ENCODE results near the gene CDH23. TPM values are rescaled to one million over a fixed set of nuclear protein-coding genes. Genes with fewer than 3 reads are reported as not detected.

Gene CDH23
- total and polyA plus RNA-seq, 8 donors = 3.4 to 64.6 (median 9.9) TPM

DNA sequence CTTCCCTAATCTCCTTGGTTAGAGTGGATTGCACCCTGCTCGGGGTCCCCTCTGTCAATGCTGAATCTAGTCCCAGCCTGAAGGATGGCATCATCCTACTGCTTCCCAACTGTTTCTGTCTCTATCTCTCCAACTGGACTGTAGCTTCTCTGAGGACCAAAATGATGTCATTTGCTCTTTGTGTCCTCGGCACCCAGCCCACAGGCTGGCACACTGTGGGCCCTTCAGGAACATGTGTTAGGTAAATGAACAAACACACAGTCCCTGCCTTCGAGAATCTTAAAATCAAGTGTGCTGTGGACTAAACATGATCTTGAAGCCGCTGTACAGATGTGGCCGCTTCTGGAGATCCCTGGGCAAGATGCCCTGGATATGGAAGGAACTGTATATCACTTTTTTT is 5.0 kb upstream of the CDH23 start:
- Histone ChIP-seq H3K27me3 (no peaks in the 10 kb centered on the region), H3K36me3 (no peaks in the 10 kb centered on the region), H3K9me3 (no peaks in the 10 kb centered on the region), H3K27ac (no peak overlapping the region), H3K4me1 (no peaks in the 10 kb centered on the region), H3K4me3 (no peak overlapping the region)
- TF ChIP-seq, protein P1, sequence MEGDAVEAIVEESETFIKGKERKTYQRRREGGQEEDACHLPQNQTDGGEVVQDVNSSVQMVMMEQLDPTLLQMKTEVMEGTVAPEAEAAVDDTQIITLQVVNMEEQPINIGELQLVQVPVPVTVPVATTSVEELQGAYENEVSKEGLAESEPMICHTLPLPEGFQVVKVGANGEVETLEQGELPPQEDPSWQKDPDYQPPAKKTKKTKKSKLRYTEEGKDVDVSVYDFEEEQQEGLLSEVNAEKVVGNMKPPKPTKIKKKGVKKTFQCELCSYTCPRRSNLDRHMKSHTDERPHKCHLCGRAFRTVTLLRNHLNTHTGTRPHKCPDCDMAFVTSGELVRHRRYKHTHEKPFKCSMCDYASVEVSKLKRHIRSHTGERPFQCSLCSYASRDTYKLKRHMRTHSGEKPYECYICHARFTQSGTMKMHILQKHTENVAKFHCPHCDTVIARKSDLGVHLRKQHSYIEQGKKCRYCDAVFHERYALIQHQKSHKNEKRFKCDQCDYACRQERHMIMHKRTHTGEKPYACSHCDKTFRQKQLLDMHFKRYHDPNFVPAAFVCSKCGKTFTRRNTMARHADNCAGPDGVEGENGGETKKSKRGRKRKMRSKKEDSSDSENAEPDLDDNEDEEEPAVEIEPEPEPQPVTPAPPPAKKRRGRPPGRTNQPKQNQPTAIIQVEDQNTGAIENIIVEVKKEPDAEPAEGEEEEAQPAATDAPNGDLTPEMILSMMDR (IDR thresholded peaks at IDR 0.05) = no peak
- FAIRE-seq (no peak), DNase-seq (no peak), ATAC-seq (no peak)
- 61 to 75% methylated on average over 5 of the region's 5 CpGs for WGBS, 2 donors
- intact Hi-C loops (cut with DNase I) = loop anchor here in 1 of 3 donors (5.0 kb wide), 1 partner anchor 181 kb away; no protein-coding TSS in a partner anchor

DNA sequence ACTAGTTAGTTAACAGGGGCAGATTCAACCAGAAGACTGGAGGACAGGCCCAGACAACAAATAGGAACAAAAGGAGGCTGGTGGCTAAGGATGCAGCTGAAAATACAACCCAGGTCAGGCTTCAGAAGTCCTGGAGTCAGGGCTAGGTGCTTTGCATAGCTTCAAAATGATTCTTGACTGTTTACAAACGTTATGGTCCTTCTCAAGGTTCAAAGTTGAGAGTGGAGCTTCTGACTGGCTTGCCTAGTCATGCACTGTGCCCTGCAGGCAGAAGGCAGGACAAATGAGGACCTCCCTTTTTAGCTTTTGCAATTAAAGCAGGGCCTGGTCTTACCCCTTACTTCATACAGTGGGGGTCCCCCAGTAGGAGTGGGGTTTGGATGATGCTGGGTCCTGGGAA is 4.4 kb upstream of the CDH23 start:
- Histone ChIP-seq H3K9me3 (no peaks in the 10 kb centered on the region), H3K36me3 (no peaks in the 10 kb centered on the region), H3K4me3 (no peak overlapping the region), H3K27me3 (no peaks in the 10 kb centered on the region), H3K27ac (no peak overlapping the region), H3K4me1 (peaks cover 0 to 2% (median under 1%) of the 10 kb centered on the region in 3 donors)
- DNase-seq (no peak), FAIRE-seq (no peak), ATAC-seq (no peak)
- 8 to 14% methylated on average over 1 of the region's 1 CpG for WGBS, 2 donors
- intact Hi-C loops (cut with DNase I) = loop anchor here in 1 of 3 donors (5.0 kb wide), 1 partner anchor 180 kb away; no protein-coding TSS in a partner anchor
- TF ChIP-seq, protein P1 (IDR thresholded peaks at IDR 0.05) = no peak

DNA sequence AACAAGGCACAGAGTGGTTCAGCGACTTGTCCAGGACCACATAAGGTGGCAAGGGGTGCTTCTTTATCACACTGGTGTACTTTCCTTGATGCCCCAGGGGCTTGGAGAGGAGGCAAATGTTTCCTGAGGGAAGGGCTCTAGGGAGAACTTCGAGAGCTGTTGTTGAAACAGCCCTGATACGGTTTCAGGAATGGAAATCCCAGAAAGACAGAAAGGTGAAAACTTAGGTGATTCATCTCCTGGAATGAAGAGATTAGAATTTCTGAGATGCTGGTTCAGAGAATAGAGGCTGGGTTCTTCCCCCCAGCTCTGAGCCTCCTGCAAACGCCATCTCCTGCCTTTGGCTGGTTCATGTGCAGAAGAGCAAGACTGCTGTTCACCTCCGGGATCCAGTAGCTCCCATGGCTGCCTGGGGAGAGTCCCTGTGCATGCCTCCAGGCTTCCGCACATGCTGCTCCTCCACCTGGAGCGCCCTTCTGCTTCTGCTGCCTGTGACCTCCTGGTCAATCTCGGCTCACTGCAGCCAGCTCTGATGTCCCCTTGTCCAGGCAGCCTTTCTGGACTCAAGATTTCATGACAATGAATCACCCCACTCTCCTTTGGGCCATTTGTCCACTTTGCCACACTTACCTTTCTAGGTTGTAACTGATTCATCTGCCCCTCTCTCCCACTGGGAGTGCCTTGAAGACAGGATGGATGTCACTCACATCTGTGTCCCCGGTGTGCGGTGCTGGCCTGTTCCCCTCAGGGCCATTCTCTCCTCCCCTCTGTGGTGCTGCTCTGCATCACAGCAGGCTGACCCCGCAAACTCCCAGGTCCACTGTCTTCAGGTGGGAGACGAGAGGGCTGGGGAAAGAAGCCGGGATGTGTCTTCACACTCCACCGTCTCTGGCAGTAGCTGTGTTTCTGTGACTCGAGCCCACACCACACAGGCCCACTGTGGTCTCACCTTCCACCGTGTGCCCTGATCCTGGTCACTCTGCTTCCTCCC is 3.6 kb upstream of the CDH23 start:
- peaks cover 0 to 10% (median 5%) of the 10 kb centered on the region in 3 donors for H3K4me1 ChIP-seq
- H3K36me3 ChIP-seq = no peaks in the 10 kb centered on the region
- H3K9me3 ChIP-seq = no peaks in the 10 kb centered on the region
- H3K27ac ChIP-seq = no peak overlapping the region
- FAIRE-seq (no peak), ATAC-seq (no peak), DNase-seq (no peak)
- no peak overlapping the region for H3K4me3 ChIP-seq
- 67 to 76% methylated on average over 16 of the region's 16 CpGs for WGBS, 2 donors
- TF ChIP-seq, protein P1 (IDR thresholded peaks at IDR 0.05) = no peak
- H3K27me3 ChIP-seq = peaks cover 0 to 3% (median 0%) of the 10 kb centered on the region in 4 donors
- intact Hi-C loops (cut with DNase I) = loop anchor here in 1 of 3 donors (5.0 kb wide), 1 partner anchor 179 kb away; no protein-coding TSS in a partner anchor

DNA sequence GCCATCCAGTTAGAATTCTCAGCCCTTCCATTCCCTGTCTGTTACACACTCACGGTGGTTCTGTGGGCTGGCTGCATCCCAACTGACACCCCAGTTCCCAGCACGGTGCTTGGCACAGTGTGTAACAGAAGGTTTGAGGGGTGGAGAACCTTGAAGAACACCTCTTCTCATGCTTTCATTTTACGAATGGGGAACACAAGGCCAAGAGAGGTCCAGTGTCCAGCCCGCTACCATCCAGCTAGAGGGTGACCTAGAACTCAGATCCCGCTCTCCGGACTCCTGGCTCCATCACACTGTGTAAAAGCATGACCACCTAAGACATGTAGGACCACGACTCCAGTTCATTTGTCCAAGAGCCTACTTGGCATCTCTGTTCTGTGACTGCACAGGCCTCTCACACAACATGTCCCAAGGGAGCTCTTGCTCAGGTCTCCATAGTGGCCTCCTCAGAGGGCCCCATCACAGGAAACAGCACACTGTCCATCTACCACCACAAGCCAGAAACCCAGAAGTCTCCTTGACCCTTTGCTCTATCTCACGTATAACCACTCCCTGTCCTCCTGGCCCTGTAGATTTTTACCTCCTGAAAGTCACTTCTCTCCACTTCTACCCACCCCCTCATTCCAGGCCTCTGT is 2.8 kb upstream of the CDH23 start:
- DNase-seq (no peak), FAIRE-seq (no peak)

More for the DNA sequence above, 2.8 kb upstream of the CDH23 start:
- peaks cover 0 to 3% (median 0%) of the 10 kb centered on the region in 4 donors for H3K27me3 ChIP-seq
- TF ChIP-seq, protein P1 (IDR thresholded peaks at IDR 0.05) = no peak
- 74 to 83% methylated on average over 8 of the region's 8 CpGs for WGBS, 2 donors
- no peak overlapping the region for H3K4me3 ChIP-seq
- peaks cover 0 to 10% (median 5%) of the 10 kb centered on the region in 3 donors for H3K4me1 ChIP-seq
- H3K9me3 ChIP-seq = no peaks in the 10 kb centered on the region
- no peak for ATAC-seq
- no peak overlapping the region for H3K27ac ChIP-seq
- intact Hi-C loops (cut with DNase I) = loop anchor here in 1 of 3 donors (5.0 kb wide), 1 partner anchor 178 kb away; no protein-coding TSS in a partner anchor
- no peaks in the 10 kb centered on the region for H3K36me3 ChIP-seq
